ENCODE results near the gene MUC13. TPM values are rescaled to one million over a fixed set of nuclear protein-coding genes. Genes with fewer than 3 reads are reported as not detected.

MUC13 gene
- total RNA-seq, 1 donor from 2014 or later = not detected

- Mint-ChIP-seq H3K4me1 (ENCODE audit: low read depth) (peaks cover 4% of the 10 kb centered on the region), H3K9me3 (ENCODE audit: low read depth) (no peaks in the 10 kb centered on the region), H3K36me3 (ENCODE audit: insufficient read depth) (no peaks in the 10 kb centered on the region), H3K27ac (no peak overlapping the region), H3K27me3 (no peaks in the 10 kb centered on the region), H3K4me3 (ENCODE audit: low read depth) (no peak overlapping the region)
- TF ChIP-seq CTCF (IDR thresholded peaks at IDR 0.05; ENCODE audit: unreplicated experiment) = no peak
- DNase-seq (ENCODE audit: low spot score, unreplicated experiment) = no peak
Measured at GRCh38 chr3:124927574-124928045, 6.9 kb downstream of the MUC13 start.

GRCh38 chr3:124926426-124927101 lies 8.0 kb downstream of the MUC13 start:
- DNase-seq (ENCODE audit: low spot score, unreplicated experiment) = no peak
- Mint-ChIP-seq H3K9me3 (ENCODE audit: low read depth) (no peaks in the 10 kb centered on the region), H3K27ac (no peak overlapping the region), H3K4me1 (ENCODE audit: low read depth) (peaks cover 4% of the 10 kb centered on the region), H3K27me3 (no peaks in the 10 kb centered on the region), H3K4me3 (ENCODE audit: low read depth) (no peak overlapping the region), H3K36me3 (ENCODE audit: insufficient read depth) (no peaks in the 10 kb centered on the region)
- TF ChIP-seq CTCF (IDR thresholded peaks at IDR 0.05; ENCODE audit: unreplicated experiment) = no peak

- H3K36me3 Mint-ChIP-seq (ENCODE audit: insufficient read depth) = no peaks in the 10 kb centered on the region
- no peaks in the 10 kb centered on the region for H3K9me3 Mint-ChIP-seq (ENCODE audit: low read depth)
- no peak for TF ChIP-seq CTCF (IDR thresholded peaks at IDR 0.05; ENCODE audit: unreplicated experiment)
- DNase-seq (ENCODE audit: low spot score, unreplicated experiment) = no peak
- no peaks in the 10 kb centered on the region for H3K27me3 Mint-ChIP-seq
- H3K4me1 Mint-ChIP-seq (ENCODE audit: low read depth) = peaks cover 3% of the 10 kb centered on the region
- no peak overlapping the region for H3K4me3 Mint-ChIP-seq (ENCODE audit: low read depth)
- no peak overlapping the region for H3K27ac Mint-ChIP-seq
Measured at GRCh38 chr3:124924741-124925140, 9.8 kb downstream of the MUC13 start.

GRCh38 chr3:124923833-124924232 lies 10.7 kb downstream of the MUC13 start:
- no peak overlapping the region for H3K4me3 Mint-ChIP-seq (ENCODE audit: low read depth)
- no peak for DNase-seq (ENCODE audit: low spot score, unreplicated experiment)
- no peak overlapping the region for H3K27ac Mint-ChIP-seq
- no peaks in the 10 kb centered on the region for H3K27me3 Mint-ChIP-seq
- H3K36me3 Mint-ChIP-seq (ENCODE audit: insufficient read depth) = no peaks in the 10 kb centered on the region
- H3K9me3 Mint-ChIP-seq (ENCODE audit: low read depth) = no peaks in the 10 kb centered on the region
- peaks cover 3% of the 10 kb centered on the region for H3K4me1 Mint-ChIP-seq (ENCODE audit: low read depth)
- TF ChIP-seq CTCF (IDR thresholded peaks at IDR 0.05; ENCODE audit: unreplicated experiment) = no peak

GRCh38 chr3:124920718-124921117 lies 13.8 kb downstream of the MUC13 start:
- no peak for DNase-seq (ENCODE audit: low spot score, unreplicated experiment)
- Mint-ChIP-seq H3K9me3 (ENCODE audit: low read depth) (no peaks in the 10 kb centered on the region), H3K4me3 (ENCODE audit: low read depth) (no peak overlapping the region), H3K27me3 (no peaks in the 10 kb centered on the region), H3K36me3 (ENCODE audit: insufficient read depth) (no peaks in the 10 kb centered on the region), H3K4me1 (ENCODE audit: low read depth) (no peaks in the 10 kb centered on the region), H3K27ac (no peak overlapping the region)
- TF ChIP-seq CTCF (IDR thresholded peaks at IDR 0.05; ENCODE audit: unreplicated experiment) = no peak
